Raji (cell line): Measurements from ENCODE around the gene F2RL3.

Experiments
- POLR2A ChIP-seq: IDR thresholded peaks from 2 replicates; pipeline ENCODE4 v1.6.1; 2011; ENCODE audit warnings: low read depth, low read length, control low read depth; ENCODE audit not compliant: insufficient read depth

Gene F2RL3

GRCh38 chr19:16868423-16869130 is 20.2 kb upstream of the F2RL3 start:
- no peak for TF ChIP-seq POLR2A

- TF ChIP-seq POLR2A, result no peak
These were observed 19.3 kb upstream of the F2RL3 start for GRCh38 chr19:16869331-16869972.

GRCh38 chr19:16871871-16872270 is 16.9 kb upstream of the F2RL3 start:
- TF ChIP-seq POLR2A, result no peak

- no peak for TF ChIP-seq POLR2A
These were observed 16.1 kb upstream of the F2RL3 start for GRCh38 chr19:16872728-16873127.

- TF ChIP-seq POLR2A, result no peak
These were observed 15.2 kb upstream of the F2RL3 start for GRCh38 chr19:16873594-16873993.

GRCh38 chr19:16874250-16874977 is 14.4 kb upstream of the F2RL3 start:
- TF ChIP-seq POLR2A, result no peak

GRCh38 chr19:16875584-16876555 is 12.9 kb upstream of the F2RL3 start:
- TF ChIP-seq POLR2A, result no peak

- no peak for TF ChIP-seq POLR2A
These were observed 11.9 kb upstream of the F2RL3 start for GRCh38 chr19:16876904-16877361.

GRCh38 chr19:16877581-16877980 is 11.2 kb upstream of the F2RL3 start:
- TF ChIP-seq POLR2A, result no peak

GRCh38 chr19:16878181-16878965 is 10.4 kb upstream of the F2RL3 start:
- no peak for TF ChIP-seq POLR2A

GRCh38 chr19:16880884-16881554 is 7.8 kb upstream of the F2RL3 start:
- no peak for TF ChIP-seq POLR2A

GRCh38 chr19:16882146-16882545 is 6.7 kb upstream of the F2RL3 start:
- TF ChIP-seq POLR2A, result no peak

- TF ChIP-seq POLR2A, result no peak
These were observed 5.3 kb upstream of the F2RL3 start for GRCh38 chr19:16883522-16883921.
